Peyer's patch (tissue), 4 donors: ENCODE measurements around the gene GIPC2.

Experiments
- POLR2A ChIP-seq, 2 donors: fragments of 450-650 bp; IDR thresholded peaks; one replicate each; pipeline ENCODE4 v1.5.1; 2017; ENCODE audit warnings: antibody characterized with exemption in 2 of 2, mild to moderate bottlenecking in 2 of 2, moderate library complexity in 2 of 2
- TF ChIP-seq, protein P1 (sequence below), 6 experiments: fragments of 450-650 bp in 4 of 6; fragments of 200-600 bp in 2 of 6; sonication (generic) in 1 of 6; IDR thresholded peaks; one replicate each; pipeline ENCODE4 v1.5.1; 2017 to 2019; ENCODE audit warnings: antibody characterized with exemption in 6 of 6, mild to moderate bottlenecking in 3 of 6, moderate library complexity in 1 of 6

DNA sequence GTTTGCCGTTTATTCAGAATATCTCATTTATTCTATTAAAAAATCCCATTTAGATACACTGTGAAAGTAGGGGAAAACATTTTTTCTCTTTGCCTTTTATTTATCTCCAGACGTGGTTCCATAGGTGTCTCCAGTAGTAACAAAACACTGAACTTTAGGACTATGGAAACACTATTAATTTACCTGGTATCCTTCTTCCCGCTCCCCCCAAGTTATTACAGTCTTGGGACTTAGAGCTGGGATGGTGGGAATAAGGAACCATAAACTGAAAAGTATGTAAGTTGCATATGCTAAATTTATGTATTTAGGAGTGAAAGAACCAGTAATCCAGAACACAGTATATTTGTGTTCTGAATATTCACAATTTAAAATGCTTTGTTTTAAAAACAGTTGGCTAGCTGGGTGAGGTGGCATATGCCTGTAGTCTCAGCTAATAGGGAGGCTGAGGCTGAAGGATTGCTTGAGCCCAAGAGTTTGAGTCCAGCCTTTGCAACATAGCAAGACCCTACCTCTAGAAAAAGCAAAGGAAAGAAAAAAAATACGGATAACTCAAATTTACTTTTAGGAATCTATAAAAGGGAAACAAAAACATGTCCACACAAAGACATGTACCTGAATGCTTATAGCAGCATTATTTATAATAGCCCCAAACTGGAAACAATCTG lies 38.0 kb upstream of the GIPC2 start:
- TF ChIP-seq, protein P1, sequence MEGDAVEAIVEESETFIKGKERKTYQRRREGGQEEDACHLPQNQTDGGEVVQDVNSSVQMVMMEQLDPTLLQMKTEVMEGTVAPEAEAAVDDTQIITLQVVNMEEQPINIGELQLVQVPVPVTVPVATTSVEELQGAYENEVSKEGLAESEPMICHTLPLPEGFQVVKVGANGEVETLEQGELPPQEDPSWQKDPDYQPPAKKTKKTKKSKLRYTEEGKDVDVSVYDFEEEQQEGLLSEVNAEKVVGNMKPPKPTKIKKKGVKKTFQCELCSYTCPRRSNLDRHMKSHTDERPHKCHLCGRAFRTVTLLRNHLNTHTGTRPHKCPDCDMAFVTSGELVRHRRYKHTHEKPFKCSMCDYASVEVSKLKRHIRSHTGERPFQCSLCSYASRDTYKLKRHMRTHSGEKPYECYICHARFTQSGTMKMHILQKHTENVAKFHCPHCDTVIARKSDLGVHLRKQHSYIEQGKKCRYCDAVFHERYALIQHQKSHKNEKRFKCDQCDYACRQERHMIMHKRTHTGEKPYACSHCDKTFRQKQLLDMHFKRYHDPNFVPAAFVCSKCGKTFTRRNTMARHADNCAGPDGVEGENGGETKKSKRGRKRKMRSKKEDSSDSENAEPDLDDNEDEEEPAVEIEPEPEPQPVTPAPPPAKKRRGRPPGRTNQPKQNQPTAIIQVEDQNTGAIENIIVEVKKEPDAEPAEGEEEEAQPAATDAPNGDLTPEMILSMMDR (IDR thresholded peaks at IDR 0.05), result no peak
- TF ChIP-seq POLR2A (IDR thresholded peaks at IDR 0.05), result no peak
